Heart left ventricle (tissue), 13 donors: ENCODE results near the gene POU4F2.

Experiments used
- CTCF ChIP-seq, 12 donors: fragments of 200-600 bp; sonication (generic) in 4 of 12; IDR thresholded peaks; one replicate each; pipeline versions ENCODE4 v1.5.0 to v1.8.0; 2018 to 2022; ENCODE audit warnings: antibody characterized with exemption in 12 of 12, mild to moderate bottlenecking in 5 of 12
- POLR2A ChIP-seq, 2 donors: fragments of 450-650 bp; IDR thresholded peaks; one replicate each; pipeline ENCODE4 v1.6.1; 2017; ENCODE audit warnings: antibody characterized with exemption in 2 of 2, mild to moderate bottlenecking in 2 of 2, moderate library complexity in 2 of 2
- donor health status: ischemic (EF 13 %, LVEDD 7.1; RV severe dilation, severe dysfunction).
- donor health status: DM: no; HTN: yes; CAD: no.
- donor health status: DM: no; HTN: no; CAD: no.
- donor health status: ischemic (EF 25% LVEDD 6.9; RV normal size, moderate dysfunction).
- donor health status: ischemic (EF 25% LVEDD 5.7; RV mildly dilated, moderate dysfunction).
- donor health status: ischemic (EF 35%, LVEDD 5.7; RV mildly dilated, moderate dysfunction).
- donor health status: nonischemic (EF 11% LVEDD 7.7; RV severe dilation, severe dysfunction).
- donor health status: DM: yes; HTN: yes; CAD: no.
- donor health status: PGD.
- donor health status: ischemic (EF 29% LVEDD 5.4; RV normal size, mild dysfunction).
- donor health status: nonischemic (EF 23%, LVEDD 6.1; RV moderate dilation, normal function).

GRCh38 chr4:146634825-146635224 is 3.9 kb upstream of the POU4F2 start:
- TF ChIP-seq CTCF (IDR thresholded peaks at IDR 0.05): no peak
- no peak for TF ChIP-seq POLR2A (IDR thresholded peaks at IDR 0.05)
